ENCODE measurements around the gene CADPS.

GRCh38 chr3:62919784-62920465 is 44.7 kb upstream of the CADPS start:
- TF ChIP-seq CTCF (conservative IDR thresholded peaks at IDR 0.05), result no peak
- no peak for TF ChIP-seq ZFX (IDR thresholded peaks at IDR 0.05)
